Esophagus mucosa (tissue), 1 donor: ENCODE measurements around the gene ACOX3. TPM values are rescaled to one million over a fixed set of nuclear protein-coding genes. Genes with fewer than 3 reads are reported as not detected.

Source experiments
- ATAC-seq: fragments of 200-7000 bp; cut with Tn5 transposase; one replicate; pipeline ENCODE4 v1.9.1; 2020
- total RNA-seq: library from RNA; stranded (reverse); gene quantifications from one replicate; pipeline ENCODE4 v1.2.4, GENCODE V29; 2023
- donor health status: DM: yes; HTN: yes; CAD: no.

Gene ACOX3
- total RNA-seq, 1 donor from 2014 or later, result 48.0 TPM

GRCh38 chr4:8372506-8372905 lies 68.0 kb downstream of the ACOX3 start:
- no peak for ATAC-seq

GRCh38 chr4:8371596-8371995 lies 68.9 kb downstream of the ACOX3 start:
- ATAC-seq, result no peak

DNA sequence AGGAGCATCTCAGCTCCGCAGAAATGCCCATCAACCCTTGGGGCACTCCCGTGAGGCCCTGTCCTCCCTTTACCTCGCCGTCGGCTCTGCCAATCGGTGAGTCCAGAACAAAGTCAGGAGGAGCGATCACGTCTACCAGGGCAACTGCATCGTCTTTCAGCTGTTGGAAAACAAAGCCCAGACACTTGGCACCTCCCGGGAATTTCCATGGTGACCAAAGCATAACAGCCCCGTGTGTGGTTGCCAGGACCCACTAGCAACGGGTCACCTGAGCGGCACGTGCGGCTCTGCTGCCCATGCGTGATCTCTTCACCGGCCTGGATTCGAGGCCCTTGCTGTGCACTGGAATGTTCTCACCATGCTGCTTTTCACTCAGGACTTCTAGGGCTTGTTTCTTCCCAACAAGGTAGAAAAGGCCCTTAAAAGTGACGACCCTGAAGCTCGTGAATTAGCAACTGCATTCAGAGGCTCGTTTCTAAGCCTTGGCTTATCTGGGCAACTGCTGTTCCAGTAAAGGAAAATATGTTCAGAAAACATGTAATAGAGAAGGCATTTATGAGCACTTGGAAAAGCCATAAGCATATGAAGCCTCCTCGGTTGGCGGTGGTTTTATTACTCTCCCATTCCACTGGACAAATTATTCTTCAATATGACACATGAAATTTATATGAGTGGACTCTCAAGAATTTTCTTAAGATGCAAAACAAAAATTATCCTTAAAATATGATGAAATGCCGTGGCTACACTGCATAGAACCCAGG lies 69.5 kb downstream of the ACOX3 start:
- ATAC-seq, result no peak

- no peak for ATAC-seq
These were observed 70.3 kb downstream of the ACOX3 start for GRCh38 chr4:8370106-8370787.

- no peak for ATAC-seq
These were observed 71.0 kb downstream of the ACOX3 start for GRCh38 chr4:8369426-8370105.

GRCh38 chr4:8368998-8369397 lies 71.5 kb downstream of the ACOX3 start:
- peak; percentile 15 for ATAC-seq

DNA sequence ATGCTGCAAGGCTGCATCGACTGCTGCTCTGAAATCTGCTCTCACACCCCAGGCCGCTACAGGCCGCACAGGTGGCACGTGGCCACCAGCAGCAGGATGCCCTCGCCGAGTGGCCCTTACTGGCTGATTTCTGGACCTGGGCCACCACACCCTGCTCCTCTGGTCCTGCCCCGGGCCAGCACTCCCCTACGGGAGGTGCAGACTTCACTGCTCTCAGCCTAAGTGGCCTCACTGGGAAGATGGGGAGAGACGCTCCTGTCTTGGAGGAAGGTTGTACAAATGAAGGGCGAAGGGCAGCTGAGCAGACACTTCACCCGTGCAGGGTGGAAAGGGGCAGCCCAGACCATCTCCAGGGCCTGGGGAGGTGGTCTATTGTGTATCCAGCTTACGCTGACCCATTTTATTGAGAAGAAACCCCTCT lies 72.5 kb downstream of the ACOX3 start:
- no peak for ATAC-seq

- no peak for ATAC-seq
These were observed 73.9 kb downstream of the ACOX3 start for GRCh38 chr4:8366601-8367000.

DNA sequence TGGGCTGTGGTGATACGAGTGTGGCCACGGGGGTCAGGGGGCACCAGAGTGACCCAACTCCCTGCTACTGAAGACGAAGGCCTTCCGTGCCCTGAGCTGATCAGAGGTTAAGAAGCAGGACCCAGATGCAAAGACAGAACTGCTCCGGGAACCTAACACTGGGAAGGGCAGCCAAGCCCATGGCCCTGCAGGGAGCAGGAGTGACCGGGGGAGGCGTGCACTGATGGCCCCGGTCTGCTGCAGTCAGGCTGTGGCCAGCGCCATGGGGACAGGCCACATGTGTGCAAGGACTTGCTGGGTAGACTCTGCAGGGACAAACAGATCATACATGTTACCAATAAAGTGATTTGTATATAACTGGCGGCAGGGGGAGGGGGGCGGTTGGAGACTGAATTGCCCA lies 74.6 kb downstream of the ACOX3 start:
- no peak for ATAC-seq

- no peak for ATAC-seq
These were observed 75.2 kb downstream of the ACOX3 start for GRCh38 chr4:8365353-8365752.

- no peak for ATAC-seq
These were observed 75.6 kb downstream of the ACOX3 start for GRCh38 chr4:8364848-8365350.

DNA sequence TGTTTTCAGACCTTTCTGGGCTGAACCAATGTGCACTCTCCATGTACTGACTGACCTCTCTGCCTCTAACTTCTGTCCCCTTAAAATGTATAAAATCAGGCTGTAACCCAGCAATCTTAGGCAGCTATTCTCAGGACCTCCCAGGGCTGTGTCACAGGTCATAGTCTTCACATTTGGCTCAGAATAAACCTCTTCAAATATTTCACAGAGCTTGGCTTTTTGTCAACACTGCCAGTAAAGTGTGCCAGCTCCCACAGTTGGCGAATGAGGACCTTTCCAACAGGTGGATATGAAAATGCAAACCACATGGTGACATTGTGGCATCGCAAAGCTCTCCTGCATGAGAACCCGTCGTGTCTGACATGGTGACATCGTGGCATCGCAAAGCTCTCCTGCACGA lies 76.4 kb downstream of the ACOX3 start:
- ATAC-seq, result no peak

- ATAC-seq, result no peak
These were observed 78.0 kb downstream of the ACOX3 start for GRCh38 chr4:8362483-8362882.

DNA sequence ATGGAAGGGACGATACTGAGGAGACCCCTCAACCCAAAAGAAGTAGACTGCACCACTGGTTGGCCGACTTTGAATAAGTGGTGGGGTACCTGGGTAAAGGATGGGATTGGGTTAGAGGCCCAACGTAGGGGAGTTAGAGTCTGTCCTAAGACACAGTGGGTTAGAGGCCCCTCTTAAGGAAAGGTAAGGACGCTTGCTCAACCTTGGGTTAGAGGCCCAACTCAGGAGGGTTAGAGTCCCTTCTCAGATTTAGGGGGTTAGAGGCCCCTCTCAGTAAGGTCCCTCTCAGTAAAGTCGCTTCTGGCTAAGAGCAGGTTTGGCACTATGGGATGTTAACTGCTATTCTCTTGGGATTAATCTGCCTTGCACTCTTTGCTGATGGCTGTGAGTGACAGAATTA lies 81.3 kb downstream of the ACOX3 start:
- no peak for ATAC-seq

GRCh38 chr4:8356856-8357255 lies 83.7 kb downstream of the ACOX3 start:
- no peak for ATAC-seq

- ATAC-seq, result peak; percentile 58
These were observed 84.5 kb downstream of the ACOX3 start for GRCh38 chr4:8355864-8356565.

DNA sequence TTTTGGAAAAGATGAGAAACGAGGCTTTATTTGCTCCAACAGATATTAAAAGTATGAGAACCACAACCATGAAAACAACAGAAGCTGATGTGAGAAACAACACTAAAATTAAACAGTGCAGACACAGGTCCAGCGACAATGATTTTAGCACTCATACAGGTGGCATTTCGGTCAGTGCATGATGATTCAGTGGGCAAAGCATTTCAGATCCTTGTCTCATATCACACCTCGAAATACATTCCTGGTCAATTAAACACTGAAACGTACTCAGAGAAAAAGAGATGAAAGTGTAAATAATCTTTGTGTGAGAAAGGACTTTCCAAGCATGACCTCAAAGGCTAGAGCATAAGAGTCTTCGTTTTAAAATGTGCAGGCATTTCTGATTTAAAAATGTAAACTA lies 85.2 kb downstream of the ACOX3 start:
- no peak for ATAC-seq

GRCh38 chr4:8353912-8354453 lies 86.5 kb downstream of the ACOX3 start:
- ATAC-seq, result no peak

DNA sequence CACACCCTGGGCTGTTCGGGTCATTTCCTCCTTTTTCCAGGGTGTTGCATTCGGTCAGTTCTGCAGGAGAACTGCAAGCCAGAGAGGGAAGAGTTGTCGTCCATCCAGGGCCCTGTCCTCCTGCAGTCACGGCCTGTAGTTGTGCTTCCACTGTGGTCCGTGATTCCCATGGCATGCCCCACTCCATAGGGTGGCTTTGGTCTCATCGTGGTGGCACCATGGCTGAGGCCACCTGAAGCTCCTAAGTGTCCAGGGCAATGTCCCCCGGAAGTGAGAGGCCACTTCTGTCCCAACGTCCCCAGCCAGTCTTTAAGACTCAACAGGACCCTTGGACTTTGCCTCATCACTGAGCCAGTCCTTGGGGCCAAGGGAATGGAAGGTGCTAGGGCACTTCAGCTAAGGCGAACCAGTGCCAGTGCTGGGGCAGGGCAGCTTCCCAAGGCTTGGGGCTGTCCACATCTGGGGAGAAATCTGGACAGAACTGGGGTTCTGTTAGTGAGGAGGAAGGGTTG lies 87.3 kb downstream of the ACOX3 start:
- ATAC-seq, result no peak

- no peak for ATAC-seq
These were observed 88.0 kb downstream of the ACOX3 start for GRCh38 chr4:8352368-8353157.

DNA sequence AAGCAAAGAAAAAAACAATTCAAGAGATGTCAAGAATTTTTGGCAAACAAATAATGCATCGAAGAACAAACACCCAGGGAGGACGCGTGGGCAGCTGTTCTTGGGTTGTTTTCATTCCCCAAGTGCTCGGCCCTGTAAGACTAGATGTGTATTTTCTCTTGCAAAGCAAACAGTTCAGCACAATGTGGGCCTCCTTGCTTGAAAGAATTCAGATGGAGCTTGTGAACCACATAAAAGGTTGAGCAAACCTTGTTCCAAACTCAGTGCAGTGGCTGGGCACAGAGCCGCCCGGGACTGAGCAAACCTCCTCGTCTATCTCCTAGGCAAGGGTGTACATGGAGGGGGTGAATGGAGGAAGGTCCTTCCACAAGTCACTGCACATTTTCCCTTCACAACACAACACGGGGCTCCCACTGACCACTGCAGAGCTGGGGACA lies 88.6 kb downstream of the ACOX3 start:
- no peak for ATAC-seq
